COR-L47 (cell line): ENCODE measurements around the gene WFDC11.

Experiments used
- DNase-seq: peaks from one replicate; lab custom pipeline; 2025; lab: John Stamatoyannopoulos, UW

The WFDC11 gene

DNA sequence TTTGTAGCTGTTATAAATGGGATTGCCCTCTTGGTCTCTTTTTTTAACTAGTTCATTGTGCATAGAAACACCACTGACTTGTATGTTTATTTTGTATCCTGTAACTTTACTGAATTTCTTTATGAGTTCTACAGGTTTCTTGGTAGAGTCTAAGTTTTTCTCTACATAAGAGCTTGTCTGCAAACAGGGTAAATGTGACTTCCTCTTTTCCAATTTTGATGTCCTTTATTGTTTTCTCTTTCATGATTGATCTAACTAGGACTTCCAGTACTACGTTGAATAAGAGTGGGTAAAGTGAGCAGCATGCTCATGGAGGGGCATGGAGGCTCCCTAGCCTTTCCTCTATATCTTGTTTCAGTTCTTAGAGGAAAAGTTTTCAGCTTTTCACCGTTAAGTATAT is 43.5 kb downstream of the WFDC11 start:
- no peak for DNase-seq

DNA sequence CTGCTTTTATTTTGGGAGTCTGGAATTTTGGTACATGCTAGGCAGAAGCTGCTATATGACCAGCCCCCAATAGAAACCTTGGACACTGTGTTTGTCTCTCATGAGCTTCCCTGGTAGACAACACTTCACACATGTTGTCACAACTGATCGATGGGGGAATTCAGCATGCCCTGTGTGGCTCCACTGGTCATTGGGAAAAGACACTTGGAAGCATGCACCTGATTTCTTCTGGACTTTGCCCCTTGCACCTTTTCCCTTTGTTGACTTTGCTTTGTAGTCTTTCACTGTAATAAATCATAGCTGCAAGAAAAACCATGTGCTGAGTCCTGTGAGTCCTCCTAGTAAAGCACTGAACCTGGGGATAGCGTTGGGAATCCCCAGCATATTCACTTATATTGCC is 48.4 kb downstream of the WFDC11 start:
- no peak for DNase-seq

DNA sequence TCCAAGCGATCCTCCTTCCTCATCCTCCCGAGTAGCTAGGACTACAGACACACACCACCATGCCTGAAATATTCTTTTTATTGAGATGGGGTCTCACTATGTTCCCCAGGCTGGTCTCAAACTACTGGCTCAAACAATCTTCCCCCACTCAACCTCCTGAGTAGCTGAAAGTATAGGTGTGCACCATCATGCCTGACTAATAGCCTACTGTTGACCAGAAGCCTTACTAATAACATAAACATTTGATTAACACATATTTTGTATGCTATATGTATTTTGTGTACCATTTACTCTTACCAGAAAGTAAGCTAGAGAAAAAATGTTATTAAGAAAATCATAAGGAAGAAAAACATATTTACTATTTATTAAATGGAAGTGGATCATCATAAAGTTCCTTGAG is 52.4 kb downstream of the WFDC11 start:
- DNase-seq: no peak

DNA sequence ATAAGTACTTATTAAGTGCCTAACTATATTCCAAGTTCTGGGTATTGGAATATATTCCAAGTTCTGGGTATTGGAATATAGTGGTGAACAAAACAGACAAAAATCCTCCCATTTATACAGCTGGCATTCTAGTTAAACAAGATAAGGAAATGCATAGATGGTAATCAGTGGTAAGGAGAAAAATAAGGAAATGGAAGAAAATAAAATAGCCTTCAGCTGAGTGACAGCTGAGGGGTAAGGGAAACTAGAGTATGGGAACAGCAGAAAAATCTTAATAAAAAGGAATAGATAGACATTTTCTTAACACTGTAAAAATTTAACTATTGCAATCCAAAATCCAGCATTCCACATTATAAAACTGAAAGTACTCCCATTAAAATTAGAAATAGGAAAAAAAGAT is 57.7 kb downstream of the WFDC11 start:
- no peak for DNase-seq

DNA sequence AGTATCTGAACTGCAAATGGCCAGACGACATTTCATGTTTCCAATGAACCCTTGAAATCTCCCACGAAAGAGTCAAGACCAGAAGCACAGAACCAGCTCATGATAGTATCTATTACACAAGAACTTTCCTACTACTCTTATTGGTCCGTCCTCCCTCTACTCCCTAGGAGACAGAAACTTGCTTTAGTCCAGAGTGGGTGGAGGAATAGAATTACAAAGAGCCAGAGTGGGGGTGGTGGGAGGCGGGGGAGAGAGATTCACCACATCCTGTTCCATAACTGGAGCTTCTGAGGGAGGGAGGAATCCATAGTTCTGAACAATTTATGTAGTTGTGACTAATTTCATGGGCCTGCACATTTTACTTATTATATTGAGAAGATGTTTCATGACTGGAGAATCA is 59.0 kb downstream of the WFDC11 start:
- no peak for DNase-seq

DNA sequence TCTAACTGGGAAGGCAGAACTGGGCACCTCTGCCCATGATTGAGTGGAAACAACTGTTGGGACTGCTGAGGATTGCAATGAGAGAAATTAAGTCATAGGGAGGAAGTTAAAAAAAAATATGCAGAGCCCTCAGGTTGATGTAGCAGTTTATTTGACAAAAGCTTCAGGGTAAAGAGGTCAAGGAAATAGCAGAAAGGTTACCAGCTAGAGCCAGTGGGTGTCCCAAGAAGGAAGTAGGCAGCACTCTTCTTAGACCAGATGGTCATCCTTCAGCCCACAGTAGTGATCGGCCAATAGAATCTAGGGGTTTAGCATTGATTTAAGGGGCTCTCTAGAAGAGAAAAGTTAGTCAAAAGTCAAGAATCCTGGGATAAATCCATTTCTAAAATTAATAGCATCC is 62.2 kb downstream of the WFDC11 start:
- DNase-seq: no peak
